Measurements from ENCODE around the gene BANP.
"Not testable (repeated sequence)": the region's sequence is repeated elsewhere in the genome, so short reads cannot be mapped to it uniquely, and the experiment has no call there.

The BANP gene

GRCh38 chr16:87966685-87967185 is 15.5 kb downstream of the BANP start:
- no peak for DNase-seq

GRCh38 chr16:87968541-87968940 is 17.3 kb downstream of the BANP start:
- DNase-seq, result no peak

- no peak for DNase-seq
Measured at GRCh38 chr16:87970186-87970585, 19.0 kb downstream of the BANP start.

GRCh38 chr16:87971933-87972332 is 20.7 kb downstream of the BANP start:
- no peak for DNase-seq

- no peak for DNase-seq
Measured at GRCh38 chr16:87973717-87974116, 22.5 kb downstream of the BANP start.

- no peak for DNase-seq
Measured at GRCh38 chr16:87974178-87974577, 22.9 kb downstream of the BANP start.

- DNase-seq, result no peak
Measured at GRCh38 chr16:87976665-87977064, 25.4 kb downstream of the BANP start.

GRCh38 chr16:87978127-87978526 is 26.9 kb downstream of the BANP start:
- DNase-seq, result no peak

- DNase-seq, result no peak
Measured at GRCh38 chr16:87979352-87979751, 28.1 kb downstream of the BANP start.

- not testable (repeated sequence) for DNase-seq
Measured at GRCh38 chr16:87979911-87980630, 28.8 kb downstream of the BANP start.

- not testable (repeated sequence) for DNase-seq
Measured at GRCh38 chr16:87981376-87981775, 30.1 kb downstream of the BANP start.

- no peak for DNase-seq
Measured at GRCh38 chr16:87982581-87983041, 31.4 kb downstream of the BANP start.

- not testable (repeated sequence) for DNase-seq
Measured at GRCh38 chr16:87983072-87983736, 32.0 kb downstream of the BANP start.

- DNase-seq, result not testable (repeated sequence)
Measured at GRCh38 chr16:87983737-87984097, 32.5 kb downstream of the BANP start.

GRCh38 chr16:87984180-87984579 is 32.9 kb downstream of the BANP start:
- DNase-seq, result not testable (repeated sequence)

GRCh38 chr16:87984632-87985267 is 33.5 kb downstream of the BANP start:
- no peak for DNase-seq

GRCh38 chr16:87985493-87985892 is 34.3 kb downstream of the BANP start:
- DNase-seq, result not testable (repeated sequence)

- DNase-seq, result not testable (repeated sequence)
Measured at GRCh38 chr16:87986361-87986849, 35.2 kb downstream of the BANP start.

GRCh38 chr16:87988596-87988995 is 37.4 kb downstream of the BANP start:
- not testable (repeated sequence) for DNase-seq

GRCh38 chr16:87990254-87990653 is 39.0 kb downstream of the BANP start:
- not testable (repeated sequence) for DNase-seq

GRCh38 chr16:87992142-87992541 is 40.9 kb downstream of the BANP start:
- DNase-seq, result not testable (repeated sequence)

- no peak for DNase-seq
Measured at GRCh38 chr16:87993901-87994300, 42.7 kb downstream of the BANP start.

GRCh38 chr16:87995644-87996043 is 44.4 kb downstream of the BANP start:
- no peak for DNase-seq
